ENCODE results near the gene SKIC3. TPM values are rescaled to one million over a fixed set of nuclear protein-coding genes. Genes with fewer than 3 reads are reported as not detected.

The SKIC3 gene
- total RNA-seq, 1 donor from 2014 or later: 72.6 TPM

- intact Hi-C loops (cut with micrococcal nuclease): no loop called here
Observed at GRCh38 chr5:95532415-95532814, 22.4 kb downstream of the SKIC3 start.

GRCh38 chr5:95531491-95531890, 23.3 kb downstream of the SKIC3 start:
- intact Hi-C loops (cut with micrococcal nuclease): no loop called here

GRCh38 chr5:95530416-95530815, 24.4 kb downstream of the SKIC3 start:
- intact Hi-C loops (cut with micrococcal nuclease): no loop called here

- intact Hi-C loops (cut with micrococcal nuclease): no loop called here
Observed at GRCh38 chr5:95528565-95528964, 26.2 kb downstream of the SKIC3 start.

GRCh38 chr5:95526871-95527270, 27.9 kb downstream of the SKIC3 start:
- intact Hi-C loops (cut with micrococcal nuclease): no loop called here

- intact Hi-C loops (cut with micrococcal nuclease): no loop called here
Observed at GRCh38 chr5:95524423-95524822, 30.4 kb downstream of the SKIC3 start.

GRCh38 chr5:95520206-95520605, 34.6 kb downstream of the SKIC3 start:
- intact Hi-C loops (cut with micrococcal nuclease): no loop called here

- intact Hi-C loops (cut with micrococcal nuclease): no loop called here
Observed at GRCh38 chr5:95519681-95520080, 35.1 kb downstream of the SKIC3 start.

- intact Hi-C loops (cut with micrococcal nuclease): no loop called here
Observed at GRCh38 chr5:95519151-95519550, 35.6 kb downstream of the SKIC3 start.

- intact Hi-C loops (cut with micrococcal nuclease): no loop called here
Observed at GRCh38 chr5:95518417-95518816, 36.4 kb downstream of the SKIC3 start.

GRCh38 chr5:95511606-95512005, 43.2 kb downstream of the SKIC3 start:
- intact Hi-C loops (cut with micrococcal nuclease): no loop called here

GRCh38 chr5:95508550-95508949, 46.2 kb downstream of the SKIC3 start:
- intact Hi-C loops (cut with micrococcal nuclease): no loop called here

Other genes starting within 250 kb of the SKIC3 start
- not detected in 2 replicates for gene FAM81B, start 163.6 kb downstream of the SKIC3 start, total RNA-seq
- 4.4 and 4.8 TPM in 2 replicates for gene ARSK, start 124 bp upstream of the SKIC3 start, total RNA-seq
- 0.22 and 0.54 TPM in 2 replicates for gene GPR150, start 65.1 kb upstream of the SKIC3 start, total RNA-seq
- gene RFESD, start 91.8 kb upstream of the SKIC3 start, total RNA-seq: 2.6 and 3.0 TPM in 2 replicates
- gene SPATA9, start 128.0 kb upstream of the SKIC3 start, total RNA-seq: not detected in 2 replicates
- 0.37 and 0.54 TPM in 2 replicates for gene RHOBTB3, start 176.4 kb upstream of the SKIC3 start, total RNA-seq

Measured in T-helper 1 cell treated with Interleukin-12 subunit alpha and Interleukin-12 subunit beta and Interleukin-4 antibody, amounts not matched to agents 30 ng/mL and 1 ng/mL, for 36 hours (primary cell).